Right lobe of liver (tissue), 6 donors: Measurements from ENCODE around the gene JAM2. TPM values are rescaled to one million over a fixed set of nuclear protein-coding genes. Genes with fewer than 3 reads are reported as not detected.

ENCODE experiments used
- ATAC-seq, 4 donors: fragments of 200-7000 bp; cut with Tn5 transposase; one replicate each; pipeline ENCODE4 v1.9.1; 2020; ENCODE audit warnings: mild to moderate bottlenecking in 4 of 4, moderate library complexity in 4 of 4
- DNase-seq, 3 donors: peaks; one replicate each; pipeline ENCODE4 v3.0.0-alpha.2; 2020
- H3K27ac ChIP-seq, 3 donors: fragments of 200-600 bp; one replicate each; pipeline ENCODE4 v1.8.0; 2022
- H3K27me3 ChIP-seq, 2 donors: fragments of 200-600 bp; one replicate each; pipeline ENCODE4 v1.8.0; 2022
- H3K36me3 ChIP-seq, 4 donors: fragments of 200-600 bp; sonication (generic) in 1 of 4; one replicate each; pipeline versions ENCODE4 v1.5.1 to v1.8.0; 2017 to 2022; ENCODE audit warnings: control low read depth in 1 of 4
- H3K4me1 ChIP-seq, 4 donors: fragments of 200-600 bp; sonication (generic) in 1 of 4; one replicate each; pipeline versions ENCODE4 v1.5.1 to v1.8.0; 2017 to 2022; ENCODE audit warnings: control low read depth in 1 of 4
- H3K4me3 ChIP-seq, 3 donors: fragments of 200-600 bp; one replicate each; pipeline ENCODE4 v1.8.0; 2022
- H3K9me3 ChIP-seq, 4 donors: fragments of 200-600 bp; sonication (generic) in 1 of 4; one replicate each; pipeline versions ENCODE4 v1.5.1 to v1.8.0; 2017 to 2022; ENCODE audit warnings: control low read depth in 1 of 4
- CTCF ChIP-seq, 4 donors: fragments of 200-600 bp in 3 of 4; fragments of 450-650 bp in 1 of 4; IDR thresholded peaks; one replicate each; pipeline versions ENCODE4 v1.5.1 to v1.8.0; 2016 to 2022; ENCODE audit warnings: antibody characterized with exemption in 4 of 4, mild to moderate bottlenecking in 2 of 4
- POLR2A ChIP-seq: fragments of 450-650 bp; IDR thresholded peaks from one replicate; pipeline ENCODE4 v1.6.1; 2017; ENCODE audit warnings: antibody characterized with exemption, mild to moderate bottlenecking
- WGBS: methylation state at CpG from one replicate; pipeline ENCODE4 v1.1.6; 2018; ENCODE audit warnings: low coverage, low lambda C conversion rate; ENCODE audit not compliant: insufficient coverage; ENCODE audit errors: missing lambda C conversion rate; 5-methylcytosine and 5-hydroxymethylcytosine counted together
- intact Hi-C, 2 donors: fragments of 100-400 bp; cut with DNase I; formaldehyde crosslinking; loops; one replicate each; pipeline versions ENCODE4 v1.11.2 to v1.14.1; 2022
- total RNA-seq, 6 experiments: library from RNA; depleted of rRNA in 2 of 6; stranded (reverse); fragments of >200 nt in 2 of 6; fragmentation: NEBNext Ultra II Directional in 3 of 6; extraction: Animal tissue kit (Norgen Biotek cat#: 25700) in 3 of 6; gene quantifications; one replicate each; pipeline versions ENCODE4 v1.1.0 to v1.2.4, GENCODE V29; 2016 to 2023
- donor health status: DM: no; HTN: yes; CAD: no.
- donor health status: DM: no; HTN: no; CAD: no.
- donor health status: DM: no; HTN: no; CAD: no.
- donor health status: DM: no; HTN: yes; CAD: no.
- donor health status: DM: no; HTN: yes; CAD: no.

JAM2 gene
- total RNA-seq, 6 experiments from 2014 or later: 1.3 to 2.9 (median 2.0) TPM

GRCh38 chr21:25639551-25640201 is 618 bp downstream of the JAM2 start:
- intact Hi-C loops: no loop called here
- H3K27me3 ChIP-seq: no peaks in the 10 kb centered on the region
- 0% methylated on average over 11 of the region's 40 CpGs for WGBS
- TF ChIP-seq POLR2A (no peak), CTCF (IDR thresholded peaks at IDR 0.05) (peak in 1 of 4 donors; percentile 8)
- DNase-seq (peak in 2 of 3 donors; percentile 38 to 56), ATAC-seq (peak; percentile 61 to 73 (median 69))
- H3K4me3 ChIP-seq: peak overlapping the region; percentile 38 to 47 (median 46)
- H3K9me3 ChIP-seq: no peaks in the 10 kb centered on the region
- peaks cover 0 to 19% (median 0%) of the 10 kb centered on the region in 4 donors for H3K4me1 ChIP-seq
- peak overlapping the region in 2 of 3 donors; percentile 43 to 62 for H3K27ac ChIP-seq
- H3K36me3 ChIP-seq: no peaks in the 10 kb centered on the region

GRCh38 chr21:25640202-25640942 is 1.3 kb downstream of the JAM2 start:
- intact Hi-C loops: no loop called here
- TF ChIP-seq POLR2A: no peak
- TF ChIP-seq CTCF (IDR thresholded peaks at IDR 0.05): no peak
- ATAC-seq: peak; percentile 52 to 67 (median 56)

GRCh38 chr21:25640943-25641292 is 1.9 kb downstream of the JAM2 start:
- Histone ChIP-seq H3K27ac (no peak overlapping the region), H3K36me3 (no peaks in the 10 kb centered on the region), H3K9me3 (no peaks in the 10 kb centered on the region), H3K4me3 (no peak overlapping the region), H3K27me3 (no peaks in the 10 kb centered on the region), H3K4me1 (peaks cover 0 to 19% (median 0%) of the 10 kb centered on the region in 4 donors)
- WGBS: 67% methylated on average over 5 of the region's 5 CpGs
- DNase-seq (no peak), ATAC-seq (no peak)
- intact Hi-C loops: no loop called here
- TF ChIP-seq CTCF (IDR thresholded peaks at IDR 0.05) (no peak), POLR2A (no peak)

More at GRCh38 chr21:25640202-25640942, 1.3 kb downstream of the JAM2 start:
- Histone ChIP-seq H3K36me3 (no peaks in the 10 kb centered on the region), H3K4me3 (peak overlapping the region; percentile 38 to 47 (median 46)), H3K27me3 (no peaks in the 10 kb centered on the region), H3K9me3 (no peaks in the 10 kb centered on the region), H3K4me1 (peaks cover 0 to 19% (median 0%) of the 10 kb centered on the region in 4 donors), H3K27ac (peak overlapping the region in 2 of 3 donors; percentile 43 to 62)
- WGBS: 16% methylated on average over 14 of the region's 27 CpGs
- DNase-seq: peak in 1 of 3 donors; percentile 35

GRCh38 chr21:25643486-25643885 is 4.4 kb downstream of the JAM2 start:
- DNase-seq (no peak), ATAC-seq (no peak)
- Histone ChIP-seq H3K4me3 (no peak overlapping the region), H3K27ac (no peak overlapping the region), H3K4me1 (peaks cover 0 to 19% (median 0%) of the 10 kb centered on the region in 4 donors), H3K27me3 (no peaks in the 10 kb centered on the region), H3K9me3 (no peaks in the 10 kb centered on the region), H3K36me3 (no peaks in the 10 kb centered on the region)
- WGBS: 76% methylated on average over 4 of the region's 4 CpGs
- TF ChIP-seq POLR2A (no peak), CTCF (IDR thresholded peaks at IDR 0.05) (no peak)
- intact Hi-C loops: no loop called here
